ENCODE data around the gene TRMT10B.

TRMT10B gene, protein sequence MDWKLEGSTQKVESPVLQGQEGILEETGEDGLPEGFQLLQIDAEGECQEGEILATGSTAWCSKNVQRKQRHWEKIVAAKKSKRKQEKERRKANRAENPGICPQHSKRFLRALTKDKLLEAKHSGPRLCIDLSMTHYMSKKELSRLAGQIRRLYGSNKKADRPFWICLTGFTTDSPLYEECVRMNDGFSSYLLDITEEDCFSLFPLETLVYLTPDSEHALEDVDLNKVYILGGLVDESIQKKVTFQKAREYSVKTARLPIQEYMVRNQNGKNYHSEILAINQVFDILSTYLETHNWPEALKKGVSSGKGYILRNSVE

DNA sequence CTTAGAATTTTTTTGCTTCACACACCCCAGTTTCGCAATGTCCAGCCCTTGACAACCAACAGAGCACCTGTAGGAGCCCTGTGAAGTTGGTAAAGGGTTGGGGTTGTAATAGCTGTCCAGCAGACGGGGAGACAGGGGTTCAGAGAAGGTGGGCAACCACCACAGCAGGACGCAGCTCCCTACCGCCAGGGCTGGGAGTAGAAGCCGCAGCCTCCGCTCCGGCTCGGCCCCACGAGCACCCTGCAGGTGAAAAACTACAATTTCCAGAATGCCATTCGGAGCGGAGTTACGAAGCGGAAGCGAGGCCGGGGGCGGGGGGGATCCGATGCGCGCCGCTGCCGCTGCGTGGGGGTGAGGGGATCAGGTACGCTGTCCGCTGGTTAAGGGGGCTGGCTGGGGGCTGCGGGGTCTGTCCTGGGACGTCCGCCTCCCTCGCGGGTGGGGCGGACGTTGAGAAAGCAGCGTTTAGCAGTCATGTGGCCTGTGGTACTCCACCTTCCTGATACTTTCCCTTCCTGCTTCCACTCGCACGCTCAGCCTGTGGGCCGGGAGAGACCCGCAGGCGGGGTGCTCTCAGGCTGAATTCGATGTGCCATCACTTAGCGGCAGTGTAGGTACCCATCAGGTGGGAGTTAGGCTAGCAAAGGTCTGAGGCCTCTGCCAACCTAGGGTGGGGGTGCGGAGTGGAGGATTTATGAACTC lies at the start of gene TRMT10B:
Gene TRMT10B (plus strand): TSS at position 317 of the 702 bp plus-strand sequence. CDS start 8,127 bp downstream, outside the sequence.
- Histone ChIP-seq H3K27me3 (no peaks in the 10 kb centered on the region), H3K4me1 (peaks cover 11 to 19% (median 16%) of the 10 kb centered on the region in 10 experiments), H3K9me3 (replicated peaks in 1 of 11) (peaks cover 0 to 10% (median 7%) of the 10 kb centered on the region in 11 experiments; a peak in 13 of 22 replicates), H3K27ac (peak within 1 kb of the TSS; percentile 82 to 97 (median 90)), H3K4me2 (peak within 1 kb of the TSS; percentile 77 to 92 (median 87)), H3K36me3 (peaks cover 0 to 17% (median 7%) of the 10 kb centered on the region in 11 experiments; a peak in 7 of 22 replicates), H3K4me3 (peak within 1 kb of the TSS; percentile 73 to 88 (median 80)), H3K9ac (peak within 1 kb of the TSS; percentile 86 to 95 (median 90)), H4K20me1 (peaks cover 0 to 5% (median 0%) of the 10 kb centered on the region in 11 experiments; a peak in 2 of 22 replicates)
- TF ChIP-seq Cebpa-rat (IDR thresholded peaks at IDR 0.05), result peak in 7 of 11 experiments; percentile 10 to 60 (median 25); a peak in 4 of 22 replicates

DNA sequence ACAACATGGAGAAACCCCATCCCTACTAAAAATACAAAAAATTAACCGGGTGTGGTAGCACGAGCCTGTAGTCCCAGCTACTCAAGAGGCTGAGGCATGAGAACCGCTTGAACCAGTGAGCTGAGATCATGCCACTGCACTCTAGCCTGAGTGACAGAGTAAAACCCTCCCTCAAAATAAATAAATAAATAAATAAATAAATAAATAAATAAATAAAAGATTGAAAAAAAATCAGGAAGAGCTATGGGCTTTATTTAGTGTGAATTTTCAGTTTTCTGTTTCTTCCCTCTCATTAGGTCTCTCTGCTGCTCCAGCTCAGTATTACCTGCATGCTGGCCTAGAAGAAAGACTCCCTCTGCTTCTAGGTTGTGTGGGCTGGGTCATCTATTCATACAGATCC lies 47.8 kb upstream of the TRMT10B start:
- Histone ChIP-seq H3K9me3 (replicated peaks in 1 of 11) (no peaks in the 10 kb centered on the region; a peak in 1 of 22 replicates), H3K4me2 (no peak overlapping the region), H3K27me3 (no peaks in the 10 kb centered on the region), H3K9ac (no peak overlapping the region), H3K27ac (no peak overlapping the region), H4K20me1 (no peaks in the 10 kb centered on the region), H3K36me3 (0 out of 22 replicates have a peak, but pooled peaks cover 0 to 4% (median 0%) of the 10 kb centered on the region in 11 experiments), H3K4me3 (no peak overlapping the region), H3K4me1 (peaks cover 0 to 14% (median 4%) of the 10 kb centered on the region in 10 experiments; a peak in 13 of 20 replicates)
- TF ChIP-seq Cebpa-rat (IDR thresholded peaks at IDR 0.05), result no peak

DNA sequence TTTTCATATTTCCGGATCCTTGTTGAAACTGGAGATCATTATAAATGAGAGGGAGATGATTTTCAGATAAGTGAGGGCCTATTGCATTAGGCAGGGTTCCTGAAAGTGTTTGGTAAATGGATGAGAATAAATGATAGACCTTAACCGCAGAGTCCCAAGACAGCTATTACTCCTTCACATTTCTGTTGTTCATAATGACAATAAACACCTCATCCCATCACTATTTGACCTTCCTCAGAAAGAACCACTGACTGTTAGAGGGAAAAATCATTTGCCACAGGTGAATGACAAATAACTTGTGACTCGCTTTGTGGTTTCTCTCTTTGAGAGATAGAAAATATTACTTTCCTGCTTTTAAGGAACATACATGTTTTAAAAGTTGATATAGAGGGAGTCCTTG lies 47.3 kb upstream of the TRMT10B start:
- Histone ChIP-seq H3K4me2 (no peak overlapping the region), H3K27me3 (no peaks in the 10 kb centered on the region), H3K4me3 (no peak overlapping the region), H3K4me1 (peaks cover 0 to 9% (median 0%) of the 10 kb centered on the region in 10 experiments; a peak in 4 of 20 replicates), H3K9ac (no peak overlapping the region), H3K9me3 (replicated peaks in 1 of 11) (no peaks in the 10 kb centered on the region; a peak in 1 of 22 replicates), H3K27ac (no peak overlapping the region), H3K36me3 (0 out of 22 replicates have a peak, but pooled peaks cover 0 to 4% (median 0%) of the 10 kb centered on the region in 11 experiments), H4K20me1 (no peaks in the 10 kb centered on the region)
- no peak for TF ChIP-seq Cebpa-rat (IDR thresholded peaks at IDR 0.05)

DNA sequence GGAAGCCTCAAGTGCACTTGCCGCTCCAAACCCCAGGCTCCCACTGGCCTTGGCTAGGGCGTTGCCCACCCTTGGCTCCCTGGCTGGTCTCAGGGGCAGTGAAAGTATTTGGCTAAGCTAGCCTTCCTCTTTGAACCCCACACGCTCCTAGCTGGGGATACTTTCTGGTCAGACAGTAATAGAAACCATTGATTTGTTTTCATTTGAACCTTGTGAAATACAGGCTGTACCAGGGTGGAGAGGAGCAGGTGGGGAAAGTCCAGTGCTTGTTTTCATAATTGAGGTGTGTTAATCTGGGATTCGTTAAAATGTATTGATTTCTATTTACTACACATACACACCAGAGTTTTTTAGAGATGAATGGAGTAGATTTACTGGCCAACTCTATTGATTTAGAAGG lies 45.9 kb upstream of the TRMT10B start:
- Histone ChIP-seq H3K4me1 (peaks cover 0 to 7% (median 0%) of the 10 kb centered on the region in 10 experiments; a peak in 1 of 20 replicates), H3K27ac (no peak overlapping the region), H3K27me3 (no peaks in the 10 kb centered on the region), H3K9ac (no peak overlapping the region), H3K4me2 (no peak overlapping the region), H3K36me3 (0 out of 22 replicates have a peak, but pooled peaks cover 0 to 4% (median 0%) of the 10 kb centered on the region in 11 experiments), H3K4me3 (no peak overlapping the region), H3K9me3 (replicated peaks in 1 of 11) (no peaks in the 10 kb centered on the region; a peak in 1 of 22 replicates), H4K20me1 (no peaks in the 10 kb centered on the region)
- no peak for TF ChIP-seq Cebpa-rat (IDR thresholded peaks at IDR 0.05)

DNA sequence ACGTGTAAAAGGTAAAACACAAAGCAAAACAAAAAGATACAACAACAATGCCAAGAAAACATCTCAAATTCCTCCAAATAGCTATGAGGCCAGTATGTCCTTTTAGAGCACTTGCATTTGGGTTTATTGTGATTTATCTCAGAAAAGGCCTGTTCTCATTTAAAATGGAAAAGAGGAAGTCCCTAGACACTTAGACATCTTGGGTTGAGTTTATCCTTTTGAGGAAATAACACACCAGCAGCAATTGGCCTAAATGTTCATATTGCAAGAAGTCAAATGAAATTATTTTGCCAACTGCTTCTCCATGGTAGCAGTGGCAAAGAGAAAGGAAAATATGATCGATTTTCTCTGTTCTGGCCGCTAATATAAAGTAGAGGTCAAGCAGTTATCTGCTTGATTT lies 43.6 kb upstream of the TRMT10B start:
- Histone ChIP-seq H3K9me3 (replicated peaks in 1 of 11) (no peaks in the 10 kb centered on the region), H4K20me1 (no peaks in the 10 kb centered on the region), H3K27me3 (no peaks in the 10 kb centered on the region), H3K4me3 (no peak overlapping the region), H3K4me2 (no peak overlapping the region), H3K9ac (no peak overlapping the region), H3K4me1 (peaks cover 0 to 7% (median 0%) of the 10 kb centered on the region in 10 experiments; a peak in 1 of 20 replicates), H3K27ac (no peak overlapping the region), H3K36me3 (0 out of 22 replicates have a peak, but pooled peaks cover 0 to 4% (median 0%) of the 10 kb centered on the region in 11 experiments)
- TF ChIP-seq Cebpa-rat (IDR thresholded peaks at IDR 0.05), result no peak

DNA sequence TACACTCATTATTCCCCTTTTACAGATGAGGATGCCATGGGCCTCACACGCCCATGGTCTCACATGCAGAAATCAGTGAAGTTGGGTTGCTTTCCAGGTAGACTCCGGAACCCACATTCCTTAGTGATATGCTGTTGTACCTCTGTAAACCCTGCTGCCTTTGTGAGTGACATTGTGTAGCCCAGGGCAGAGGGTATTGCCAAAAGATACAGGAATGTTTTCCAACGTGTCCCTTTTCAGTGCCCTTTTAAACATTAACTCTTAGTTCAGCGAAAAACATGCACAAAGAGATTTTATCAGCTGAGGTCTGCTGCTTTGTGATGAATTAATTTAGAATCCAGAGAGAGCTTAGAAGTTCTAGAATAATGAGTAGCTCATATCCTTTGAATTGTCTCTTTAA lies 38.3 kb upstream of the TRMT10B start:
- H3K9me3 ChIP-seq (replicated peaks in 1 of 11), result no peaks in the 10 kb centered on the region
- no peak overlapping the region for H3K4me3 ChIP-seq
- peaks cover 0 to 4% (median 0%) of the 10 kb centered on the region in 11 experiments; a peak in 1 of 22 replicates for H3K36me3 ChIP-seq
- H3K4me1 ChIP-seq, result no peaks in the 10 kb centered on the region
- no peak overlapping the region for H3K4me2 ChIP-seq
- no peak overlapping the region for H3K27ac ChIP-seq
- TF ChIP-seq Cebpa-rat (IDR thresholded peaks at IDR 0.05), result no peak
- H4K20me1 ChIP-seq, result no peaks in the 10 kb centered on the region
- H3K27me3 ChIP-seq, result no peaks in the 10 kb centered on the region
- H3K9ac ChIP-seq, result no peak overlapping the region

DNA sequence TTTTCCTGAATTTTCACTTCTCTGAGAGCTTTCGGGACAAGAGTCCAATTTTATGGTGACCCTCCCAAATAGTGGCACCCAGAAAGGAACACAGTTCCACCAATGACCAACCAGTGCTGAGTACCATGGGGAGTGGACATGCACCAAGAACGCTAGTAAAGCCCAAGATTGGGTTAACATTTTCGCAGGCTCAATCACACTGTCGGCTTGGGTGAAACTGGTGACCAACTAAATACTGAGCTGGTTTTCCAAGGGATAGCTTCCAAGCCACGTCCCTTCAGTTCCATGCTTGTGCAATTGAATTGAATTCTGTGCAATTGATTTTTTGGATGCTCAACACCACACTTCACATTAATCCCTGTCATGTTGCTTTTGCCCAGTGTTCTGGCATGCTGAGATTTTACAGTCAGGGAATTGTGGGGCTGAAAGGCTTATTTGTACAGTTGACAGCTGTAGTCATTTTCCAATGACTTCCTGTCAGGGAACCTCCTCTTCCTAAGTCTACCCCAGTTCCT lies 37.6 kb upstream of the TRMT10B start:
- Histone ChIP-seq H3K27me3 (no peaks in the 10 kb centered on the region), H3K4me3 (no peak overlapping the region), H3K9me3 (replicated peaks in 1 of 11) (no peaks in the 10 kb centered on the region), H3K4me2 (no peak overlapping the region), H4K20me1 (no peaks in the 10 kb centered on the region), H3K4me1 (peaks cover 0 to 6% (median 0%) of the 10 kb centered on the region in 10 experiments; a peak in 4 of 20 replicates), H3K9ac (no peak overlapping the region), H3K27ac (no peak overlapping the region), H3K36me3 (peaks cover 0 to 4% (median 0%) of the 10 kb centered on the region in 11 experiments; a peak in 1 of 22 replicates)
- TF ChIP-seq Cebpa-rat (IDR thresholded peaks at IDR 0.05), result no peak

DNA sequence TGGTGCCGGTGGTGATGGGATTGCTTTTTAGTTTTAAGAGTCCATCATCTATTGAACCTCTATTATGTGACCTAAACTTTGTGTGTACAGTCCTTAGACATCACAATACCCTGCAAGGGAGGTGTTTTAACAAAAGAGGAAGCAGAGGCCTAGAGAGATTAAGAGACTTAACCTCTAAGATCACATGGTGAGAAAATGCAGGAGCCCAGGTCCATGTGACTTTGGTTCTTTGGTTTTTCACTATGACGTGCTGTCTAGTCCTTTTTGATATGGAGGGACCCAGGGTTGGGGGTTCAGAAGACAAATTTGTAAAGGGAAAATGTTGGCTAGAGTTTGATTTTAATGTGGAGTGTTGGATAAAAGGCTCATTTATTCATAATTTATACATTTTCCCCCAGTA lies 34.1 kb upstream of the TRMT10B start:
- no peak overlapping the region for H3K4me2 ChIP-seq
- TF ChIP-seq Cebpa-rat (IDR thresholded peaks at IDR 0.05), result no peak
- H3K27ac ChIP-seq, result no peak overlapping the region
- peaks cover 0 to 29% (median 18%) of the 10 kb centered on the region in 10 experiments; a peak in 15 of 20 replicates for H3K4me1 ChIP-seq
- peaks cover 0 to 4% (median 0%) of the 10 kb centered on the region in 11 experiments; a peak in 1 of 22 replicates for H3K36me3 ChIP-seq
- no peak overlapping the region for H3K9ac ChIP-seq
- H3K27me3 ChIP-seq, result no peaks in the 10 kb centered on the region
- H3K9me3 ChIP-seq (replicated peaks in 1 of 11), result no peaks in the 10 kb centered on the region
- no peak overlapping the region for H3K4me3 ChIP-seq
- no peaks in the 10 kb centered on the region for H4K20me1 ChIP-seq

DNA sequence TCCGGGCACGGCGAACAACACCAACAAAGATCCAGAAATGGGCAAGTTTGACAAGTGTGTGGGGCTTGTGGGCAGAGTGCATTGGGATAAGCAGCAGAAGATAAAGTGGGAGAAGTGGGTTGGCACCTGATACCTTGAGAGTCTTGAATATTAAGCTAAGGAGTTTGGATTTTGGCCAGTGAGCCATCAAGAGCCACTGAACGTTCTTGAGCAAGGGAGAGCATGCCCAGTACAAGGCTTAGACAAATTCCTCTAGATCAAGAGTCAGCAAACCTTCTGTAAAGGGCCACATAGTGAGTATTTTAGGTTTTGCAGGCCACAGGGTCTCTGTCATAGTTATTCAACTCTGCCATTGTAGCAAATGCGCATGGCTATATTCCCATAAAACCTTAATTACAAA lies 26.6 kb upstream of the TRMT10B start:
- no peaks in the 10 kb centered on the region for H3K36me3 ChIP-seq
- no peaks in the 10 kb centered on the region for H3K27me3 ChIP-seq
- H3K4me3 ChIP-seq, result no peak overlapping the region
- H3K4me2 ChIP-seq, result no peak overlapping the region
- no peaks in the 10 kb centered on the region for H3K9me3 ChIP-seq (replicated peaks in 1 of 11)
- peaks cover 0 to 27% (median 21%) of the 10 kb centered on the region in 10 experiments; a peak in 15 of 20 replicates for H3K4me1 ChIP-seq
- no peak overlapping the region for H3K9ac ChIP-seq
- H4K20me1 ChIP-seq, result no peaks in the 10 kb centered on the region
- no peak overlapping the region for H3K27ac ChIP-seq
- TF ChIP-seq Cebpa-rat (IDR thresholded peaks at IDR 0.05), result no peak

Measured in BLaER1 treated with 17β-estradiol and CSF1 and Interleukin-3, amounts not matched to agents 10 nM and 100 nM (cell line).